ENCODE results near the gene GALNS. TPM values are rescaled to one million over a fixed set of nuclear protein-coding genes. Genes with fewer than 3 reads are reported as not detected.

GALNS gene
- total and polyA plus RNA-seq, 2 of the 13 experiments (the other 11 are each of a cell fraction or from before 2014, with no cell fraction given) = 9.2 to 9.8 TPM

GRCh38 chr16:88821168-88821850 lies 35.4 kb downstream of the GALNS start (continued):
- TF ChIP-seq ZNF720 (CRISPR knock-in tag; IDR thresholded peaks at IDR 0.05) (no peak), TBX2 (CRISPR knock-in tag; IDR thresholded peaks at IDR 0.05; ENCODE audit: borderline replicate concordance) (peak; percentile 25; the same call in 1 of the 2 replicates), ZNF740 (CRISPR knock-in tag; IDR thresholded peaks at IDR 0.05) (no peak), ZNF275 (CRISPR knock-in tag; IDR thresholded peaks at IDR 0.05; ENCODE audit: borderline replicate concordance) (no peak), POLR2G (IDR thresholded peaks at IDR 0.05; ENCODE audit: low read depth, low read length) (no peak), TCF7L2 (IDR thresholded peaks at IDR 0.05; ENCODE audit: low read depth, low read length) (no peak), YEATS4 (CRISPR knock-in tag; IDR thresholded peaks at IDR 0.05; ENCODE audit: borderline replicate concordance) (no peak), ZBTB33 (CRISPR knock-in tag; IDR thresholded peaks at IDR 0.05) (peak; percentile 79), TBL1XR1 (IDR thresholded peaks at IDR 0.05; ENCODE audit: borderline replicate concordance, low read length, partially characterized antibody) (no peak), AKAP8 (CRISPR knock-in tag; IDR thresholded peaks at IDR 0.05) (no peak), ZNF841 (CRISPR knock-in tag; IDR thresholded peaks at IDR 0.05; ENCODE audit: borderline replicate concordance) (no peak), ZBTB37 (CRISPR knock-in tag; IDR thresholded peaks at IDR 0.05) (no peak), ZNF317 (CRISPR knock-in tag; IDR thresholded peaks at IDR 0.05) (no peak), ZNF687 (CRISPR knock-in tag; IDR thresholded peaks at IDR 0.05) (0 out of 2 replicates have a peak, but pooled peaks have one; percentile 26), HOXA3 (CRISPR knock-in tag; IDR thresholded peaks at IDR 0.05) (peak; percentile 31; the same call in 1 of the 2 replicates), ZC3H4 (CRISPR knock-in tag; IDR thresholded peaks at IDR 0.05; ENCODE audit: borderline replicate concordance) (no peak), CCDC6 (CRISPR knock-in tag; IDR thresholded peaks at IDR 0.05) (no peak), ZNF329 (CRISPR knock-in tag; IDR thresholded peaks at IDR 0.05; ENCODE audit: low read depth) (no peak), REXO4 (CRISPR knock-in tag; IDR thresholded peaks at IDR 0.05; ENCODE audit: borderline replicate concordance) (no peak), KDM2A (CRISPR knock-in tag; IDR thresholded peaks at IDR 0.05; ENCODE audit: borderline replicate concordance, low read depth) (peak; percentile 61)
